NOMO-1 (cell line): ENCODE measurements around the gene PPARA.

Source experiments
- DNase-seq, 2 experiments: peaks; one replicate each; lab custom pipeline; 2025; ENCODE audit not compliant: unreplicated experiment in 2 of 2; lab: John Stamatoyannopoulos, UW

Gene PPARA

DNA sequence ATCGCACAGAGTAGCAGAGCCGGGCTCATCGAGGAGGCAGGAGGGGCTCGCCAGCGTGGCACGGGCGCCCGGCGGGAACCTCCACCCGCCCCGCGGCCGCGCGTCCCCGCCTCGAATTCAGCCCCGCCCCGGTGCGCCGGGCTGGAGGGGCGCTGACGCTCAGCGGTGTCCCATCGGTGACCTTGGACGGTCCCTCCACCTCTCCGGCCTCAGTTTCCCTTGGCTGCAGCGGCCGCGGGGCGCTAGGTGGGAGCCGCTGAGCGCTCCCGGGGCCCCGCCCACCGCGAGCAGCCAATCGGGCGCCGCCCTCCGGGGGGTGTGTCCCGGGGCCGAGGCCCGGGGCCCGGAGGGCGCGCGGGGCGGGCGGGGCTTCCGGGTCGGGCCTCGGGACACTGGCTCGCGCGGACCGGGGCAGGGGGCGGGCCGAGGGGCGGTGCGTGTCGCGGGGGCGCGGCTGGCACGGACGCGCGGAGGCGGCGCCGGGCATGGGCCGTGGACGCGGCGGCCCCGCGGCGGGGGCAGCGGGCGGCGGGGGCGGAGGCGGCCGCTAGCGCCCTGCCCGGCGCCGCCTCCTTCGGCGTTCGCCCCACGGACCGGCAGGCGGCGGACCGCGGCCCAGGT lies at the start of gene PPARA:
Gene PPARA (plus strand): TSS at position 493 of the 621 bp plus-strand sequence. CDS start 47,858 bp downstream, outside the sequence.
- peak; percentile 52 to 82 for DNase-seq

DNA sequence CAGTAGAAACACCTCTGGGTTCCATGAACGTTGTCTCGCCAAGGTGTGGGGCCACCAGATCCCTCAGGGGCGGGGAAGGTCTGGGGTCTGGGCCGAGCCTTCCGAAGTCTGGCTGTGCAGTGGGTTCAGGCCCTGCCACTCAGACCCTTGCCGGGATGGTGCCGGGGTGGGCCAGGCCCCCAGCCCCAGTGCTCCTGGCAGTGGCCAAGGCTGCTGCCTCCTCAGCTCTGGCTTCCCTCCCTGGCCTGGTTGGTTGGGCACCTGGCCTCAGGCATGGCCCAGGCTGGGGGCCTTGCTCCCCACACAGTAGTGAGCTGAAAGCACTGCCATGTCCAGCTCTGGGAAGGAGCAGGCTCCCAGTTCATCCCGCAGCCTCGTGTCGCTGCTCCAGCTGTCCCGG lies 48.2 kb upstream of the PPARA start:
- no peak for DNase-seq

DNA sequence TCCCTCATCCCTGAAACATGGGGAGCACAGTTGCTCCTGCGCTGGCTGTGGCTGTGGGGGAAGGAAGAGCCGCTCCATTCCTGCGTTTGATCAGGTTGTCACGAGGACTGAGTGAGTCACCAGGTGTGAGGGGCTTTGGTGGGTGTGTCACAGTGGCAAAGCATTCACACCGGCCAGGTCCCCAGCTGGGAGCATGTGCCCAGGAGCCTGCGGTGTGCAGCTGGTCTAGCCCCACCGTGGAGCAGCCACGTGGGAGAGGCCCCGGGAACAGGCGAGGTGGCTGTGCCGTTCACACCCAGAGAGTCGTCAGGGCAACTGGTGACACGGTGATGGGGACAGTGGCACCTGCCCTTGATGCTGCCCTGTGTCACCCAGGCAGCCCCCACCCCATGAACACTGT lies 47.6 kb upstream of the PPARA start:
- no peak for DNase-seq

DNA sequence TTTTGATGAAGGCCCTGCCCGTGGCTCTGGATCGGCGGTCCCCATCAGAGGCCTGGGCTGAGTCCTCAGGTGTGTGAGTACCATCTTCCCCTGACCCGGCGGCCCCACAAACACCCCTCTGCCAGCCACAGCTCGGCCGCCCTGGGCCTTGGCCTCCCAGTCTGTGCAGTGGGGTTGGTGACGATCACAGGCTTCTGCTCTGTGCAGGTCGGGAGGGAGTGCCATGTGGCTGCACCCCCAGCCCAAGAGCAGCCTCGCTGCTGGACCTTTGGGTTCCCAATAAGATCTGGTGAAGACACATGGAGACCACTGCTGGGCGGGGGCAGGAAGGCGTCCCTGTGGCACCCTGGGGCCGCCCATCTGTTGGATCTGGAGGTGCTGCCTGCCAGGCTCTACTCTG lies 47.1 kb upstream of the PPARA start:
- no peak for DNase-seq

DNA sequence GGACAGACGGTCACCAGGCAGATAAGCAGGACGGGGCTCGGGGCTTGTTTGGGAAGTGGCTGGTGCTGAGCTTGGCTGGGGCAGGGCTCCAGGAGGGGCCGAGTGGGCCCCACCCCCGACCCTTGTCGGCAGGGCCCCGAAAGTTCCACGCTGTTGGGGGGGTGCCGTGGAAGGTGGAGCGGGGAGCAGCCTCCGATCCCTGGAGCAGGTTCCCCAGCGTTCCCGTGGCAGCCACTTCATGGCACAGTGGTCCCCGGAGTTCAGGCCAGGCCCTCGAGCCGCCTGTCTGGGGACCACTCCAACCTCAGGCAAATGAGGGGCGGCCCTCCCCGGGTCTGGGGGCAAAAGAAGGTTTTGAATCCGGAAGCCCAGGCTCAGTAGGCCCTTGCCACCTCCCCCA lies 46.7 kb upstream of the PPARA start:
- DNase-seq, result no peak

DNA sequence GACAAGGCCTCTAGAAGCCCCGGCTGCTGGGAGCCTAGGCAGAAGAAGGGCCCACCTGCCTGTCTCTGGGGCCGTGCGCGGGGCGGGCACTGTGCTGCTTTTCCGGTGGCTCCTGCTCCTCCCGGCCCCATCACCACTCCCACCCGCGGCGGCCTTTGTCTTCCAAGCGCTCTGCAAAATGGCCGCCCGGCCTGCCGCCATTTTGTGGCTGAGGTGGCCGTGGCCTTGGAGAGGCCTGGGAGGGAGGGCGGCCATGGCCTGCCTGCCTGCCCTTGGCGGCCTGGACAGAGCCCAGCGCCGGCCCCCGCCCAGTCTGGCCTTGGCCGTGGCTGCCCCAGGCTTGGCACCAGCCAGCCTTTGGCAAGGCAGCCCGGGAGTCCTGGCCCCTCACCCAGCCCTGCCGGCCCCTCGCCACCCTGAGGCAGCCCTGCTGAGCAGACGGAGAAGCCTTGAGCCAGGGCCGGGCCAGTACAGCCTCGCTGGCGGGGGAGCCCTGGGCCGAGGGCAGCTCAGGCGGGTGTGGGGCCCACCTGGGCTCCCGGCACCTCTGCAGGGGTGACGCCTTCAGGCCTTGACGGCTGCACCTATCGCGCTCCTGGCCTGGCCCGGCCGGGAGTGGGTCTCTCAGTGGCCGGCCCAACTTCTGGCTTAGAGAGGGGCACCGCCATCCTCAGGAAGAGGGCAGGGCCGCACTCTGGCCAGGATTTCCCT lies 46.0 kb upstream of the PPARA start:
- DNase-seq, result no peak

DNA sequence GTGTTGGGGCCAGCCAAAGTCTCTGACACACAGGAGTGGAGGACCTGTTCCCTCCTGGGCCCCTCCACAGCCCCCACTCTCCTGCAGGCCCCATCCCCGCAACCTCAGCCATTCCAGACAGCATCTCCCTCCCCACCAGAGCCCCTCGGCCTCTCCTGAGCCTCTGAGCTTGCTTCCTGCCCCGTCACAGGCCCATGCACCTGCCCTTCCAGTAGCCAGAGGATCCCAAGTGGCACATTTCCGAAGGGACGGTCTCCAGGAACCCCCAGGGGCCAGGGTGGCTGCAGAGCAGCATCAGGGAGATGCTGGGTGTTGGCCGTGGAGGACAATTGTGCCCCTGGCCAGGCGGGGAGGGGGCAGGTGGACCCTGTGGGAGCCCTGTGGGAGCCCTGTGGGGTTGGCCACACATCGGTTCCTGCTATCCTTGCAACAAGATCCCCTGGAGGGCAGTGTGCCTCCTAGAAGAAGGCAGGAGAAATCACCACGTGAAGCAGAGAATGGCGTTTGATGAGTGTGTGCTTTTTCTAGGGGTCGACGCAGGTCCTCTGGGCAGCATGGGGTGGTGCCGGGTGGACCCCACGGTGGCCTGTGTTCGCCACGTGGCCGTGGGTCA lies 45.3 kb upstream of the PPARA start:
- no peak for DNase-seq

DNA sequence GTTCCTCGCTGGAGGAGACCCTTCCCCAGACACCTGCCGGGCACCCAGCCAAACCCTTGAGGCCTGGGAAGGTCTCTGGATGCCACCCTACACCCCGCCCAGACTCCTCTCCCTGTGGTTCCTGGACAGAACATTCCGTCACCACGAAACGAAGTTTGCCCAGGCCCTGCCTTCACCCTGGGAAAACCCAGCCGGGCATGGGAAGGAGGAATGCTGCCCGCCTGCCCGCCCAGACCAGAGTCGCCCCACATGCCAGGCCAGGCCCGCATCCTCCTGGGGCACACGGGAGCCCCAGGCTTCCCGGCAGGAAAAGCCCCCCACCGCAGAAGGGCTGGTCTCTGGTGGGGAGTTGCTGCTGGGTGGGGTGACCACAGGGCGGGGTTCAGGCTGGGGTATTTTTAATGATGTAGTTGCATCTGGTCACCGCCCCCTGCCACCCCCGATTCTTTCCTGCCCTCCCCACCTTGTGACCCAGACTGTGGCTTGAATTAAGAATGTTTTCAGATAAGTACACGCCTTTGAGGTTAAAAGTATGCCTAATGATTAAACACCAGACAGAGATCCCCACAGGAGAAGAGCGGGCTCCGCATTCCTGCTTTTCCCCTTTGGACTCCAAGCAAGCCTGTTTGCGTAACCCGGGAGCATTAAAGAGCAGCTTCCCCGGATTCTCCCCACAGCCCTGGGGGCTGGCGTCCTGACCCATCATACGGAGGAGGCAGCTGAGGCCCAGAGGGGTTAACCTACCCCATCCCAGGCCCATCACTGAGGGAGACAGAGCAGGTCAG lies 44.6 kb upstream of the PPARA start:
- no peak for DNase-seq

DNA sequence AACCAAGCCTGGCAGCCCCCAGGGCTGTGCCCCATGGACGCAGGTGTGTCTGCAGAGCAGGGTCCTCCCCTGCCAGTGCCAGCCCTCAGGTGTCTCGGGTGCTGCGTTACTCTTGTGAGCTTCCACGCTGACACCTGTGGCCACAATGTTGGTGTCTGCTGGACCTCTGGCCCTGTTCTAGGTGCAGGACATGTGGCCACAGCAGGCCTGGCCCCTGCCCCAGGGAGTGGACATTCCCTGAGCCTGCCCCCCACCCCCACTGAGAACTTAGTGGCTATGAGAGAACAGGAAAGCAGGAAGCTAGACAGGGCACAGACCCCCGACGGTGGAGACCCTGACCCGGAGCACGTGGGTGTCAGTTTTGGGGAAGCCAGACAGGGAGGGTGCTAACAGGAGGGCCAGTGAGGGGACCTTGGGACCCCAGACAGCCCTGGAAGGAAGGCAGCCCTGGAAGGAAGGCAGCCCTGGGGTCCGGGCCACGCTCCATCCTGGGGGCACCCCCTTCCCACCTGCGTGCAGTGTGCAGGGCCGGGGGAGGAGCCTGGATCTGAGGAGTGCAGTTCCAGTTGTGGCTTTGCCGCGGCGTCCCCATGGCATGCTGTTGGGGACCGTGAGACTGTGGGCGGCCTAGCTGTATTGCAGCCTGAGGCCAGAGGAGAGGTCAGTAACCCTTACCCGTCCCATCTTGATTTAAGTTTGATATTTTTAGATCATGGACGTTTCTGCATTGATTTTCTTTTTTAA lies 43.9 kb upstream of the PPARA start:
- no peak for DNase-seq

DNA sequence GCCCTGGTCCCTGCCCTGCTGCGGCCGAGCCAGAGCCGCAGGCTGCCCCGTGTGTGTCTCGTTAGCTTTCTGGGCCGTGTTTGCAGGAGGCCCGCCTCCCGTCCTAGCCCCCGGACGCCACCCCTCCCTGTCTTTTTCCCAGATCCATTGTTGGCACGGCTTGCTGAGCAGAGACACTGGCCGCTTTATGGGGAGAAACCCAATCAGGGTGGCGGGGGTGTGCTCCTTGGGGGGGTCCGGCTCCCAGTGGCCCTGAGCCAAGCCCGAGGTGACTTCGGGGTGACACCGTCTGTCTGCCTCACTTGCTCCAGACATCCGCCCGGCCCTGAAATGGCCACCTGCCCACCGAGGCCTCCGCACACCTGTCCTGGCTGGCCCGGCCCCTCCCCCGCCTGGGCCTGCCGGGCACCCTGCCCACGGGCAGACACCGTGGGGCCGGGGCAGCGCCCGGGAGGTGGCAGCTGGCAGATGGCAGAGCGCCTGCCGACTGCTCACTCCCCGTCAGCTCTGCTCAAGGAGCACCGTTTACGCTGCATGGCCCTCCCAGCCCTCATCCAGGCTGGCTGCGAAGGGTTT lies 43.1 kb upstream of the PPARA start:
- DNase-seq, result no peak

DNA sequence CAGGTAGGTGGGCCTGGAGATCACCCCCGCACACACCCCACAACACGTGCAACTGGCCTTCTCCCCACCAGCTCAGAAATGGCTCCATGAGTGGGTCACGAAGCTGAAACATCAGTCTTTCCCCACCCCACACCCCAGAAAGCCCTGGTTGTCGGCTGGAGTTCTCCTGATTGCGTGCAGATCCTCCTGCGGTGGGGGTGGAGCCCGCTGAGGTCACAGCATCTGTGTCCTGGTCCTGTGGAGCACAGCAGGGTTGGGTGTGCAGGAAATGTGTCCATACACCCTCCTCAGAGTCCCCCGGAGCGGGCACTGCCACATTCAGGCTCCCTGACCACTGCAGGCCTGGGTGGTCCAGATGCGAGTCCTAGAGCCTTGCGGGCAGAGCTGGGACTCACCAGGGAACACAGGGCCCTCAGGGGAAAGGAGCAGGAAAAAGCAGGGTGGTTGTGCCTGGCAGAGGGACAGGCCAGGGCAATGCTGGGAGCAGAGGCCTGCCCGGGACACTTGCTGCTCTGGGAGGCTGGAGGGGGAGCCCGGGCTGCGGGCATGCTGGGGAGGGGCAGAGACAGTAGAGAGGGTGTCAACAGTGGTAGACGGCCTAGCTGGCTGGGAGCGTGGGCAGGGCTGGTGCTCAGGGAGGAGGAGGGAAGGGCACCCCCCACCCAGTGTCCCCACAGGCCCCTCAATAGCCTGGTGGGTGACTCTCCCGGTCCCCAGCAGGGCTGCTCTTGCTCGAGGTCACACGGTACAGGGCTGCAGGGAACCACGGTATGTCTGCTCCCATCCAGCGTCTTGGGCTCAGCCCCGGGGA lies 42.4 kb upstream of the PPARA start:
- no peak for DNase-seq

DNA sequence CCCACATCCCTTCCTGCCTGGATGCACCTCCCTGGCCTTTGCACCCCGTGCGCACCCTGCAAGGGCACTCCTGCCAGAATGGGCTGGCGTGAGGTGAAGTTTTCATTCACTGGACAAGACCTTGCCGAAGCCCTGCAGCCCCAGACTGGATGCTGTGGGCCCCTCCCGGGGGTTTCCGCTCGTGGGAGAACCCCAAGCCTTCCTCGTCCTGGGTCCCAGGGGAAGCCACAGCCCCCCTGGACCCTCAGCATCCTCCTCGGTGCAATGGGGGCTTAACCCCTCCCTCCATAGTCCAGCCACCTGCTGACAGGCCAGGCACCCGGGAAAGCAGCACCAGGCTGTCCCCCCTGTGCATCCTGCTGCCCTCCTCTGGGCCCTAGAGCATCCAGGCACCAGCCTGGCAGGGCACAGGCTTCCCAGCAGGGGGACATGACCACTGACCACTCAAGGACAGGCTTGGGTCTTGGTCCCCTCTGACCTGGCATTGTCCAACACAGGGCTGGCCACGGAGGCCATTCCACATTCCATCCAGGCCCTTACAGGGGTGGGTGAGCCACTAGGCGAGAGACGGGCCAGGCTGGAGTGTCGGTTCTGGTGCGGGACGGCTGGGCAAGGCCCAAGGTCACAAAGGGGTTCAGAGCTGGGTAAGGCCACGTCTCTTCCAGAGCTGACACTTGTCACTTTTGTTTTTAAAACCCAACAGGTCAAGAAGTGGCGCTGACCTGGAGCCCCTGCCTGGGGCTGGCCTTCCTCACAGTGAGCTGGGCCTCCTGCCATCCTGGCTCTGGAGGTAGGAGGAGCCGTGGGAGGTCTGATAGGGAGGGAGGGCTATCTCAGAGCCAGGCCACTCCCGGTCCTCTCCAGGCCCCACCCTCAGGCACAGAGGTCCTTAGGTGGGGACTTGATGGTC lies 41.5 kb upstream of the PPARA start:
- DNase-seq, result no peak

DNA sequence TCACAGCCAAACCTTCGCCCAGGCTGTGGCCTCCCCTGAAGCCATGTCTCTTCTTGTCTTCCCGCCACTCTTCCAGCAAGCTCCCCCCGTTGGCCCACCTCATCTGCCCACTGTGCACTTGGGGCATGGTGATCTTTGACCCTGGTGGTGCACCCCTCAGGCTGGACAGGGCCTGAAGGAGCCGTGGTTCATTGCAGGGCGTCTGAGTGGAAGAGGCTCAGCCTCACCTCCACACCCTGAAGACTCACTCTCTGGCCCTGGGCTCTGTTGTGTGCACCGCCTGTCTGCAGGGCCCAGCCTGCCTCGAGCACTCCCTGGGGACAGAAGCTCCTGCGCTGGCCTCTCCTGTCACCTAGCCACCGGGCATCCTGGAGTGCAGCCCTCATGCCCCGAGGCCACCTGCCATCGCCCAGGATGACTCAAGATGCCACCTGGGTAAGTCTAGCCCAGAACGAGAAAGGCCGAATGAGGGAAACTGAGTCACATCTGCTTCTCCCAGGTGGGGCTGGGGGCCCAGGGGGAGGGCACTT lies 40.8 kb upstream of the PPARA start:
- no peak for DNase-seq

DNA sequence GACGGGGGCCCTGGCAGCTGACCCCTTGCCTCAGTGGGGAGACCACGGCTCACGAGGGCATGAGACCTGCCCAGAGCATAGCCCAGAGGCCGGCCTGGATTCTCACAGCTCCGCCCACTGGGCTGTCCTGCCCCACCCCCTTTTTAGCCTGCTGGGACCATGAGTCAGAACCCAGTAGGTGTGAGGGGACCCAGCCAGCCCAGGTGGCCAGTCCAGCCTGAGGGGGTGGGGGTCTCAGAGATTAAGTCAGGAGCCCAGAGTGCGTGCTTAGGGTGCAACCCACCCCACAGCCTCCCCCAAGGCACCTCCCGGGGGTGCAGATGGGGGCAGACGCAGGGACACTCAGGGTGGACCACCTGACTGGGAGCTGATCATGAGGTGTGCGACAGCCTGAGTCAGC lies 40.1 kb upstream of the PPARA start:
- no peak for DNase-seq

DNA sequence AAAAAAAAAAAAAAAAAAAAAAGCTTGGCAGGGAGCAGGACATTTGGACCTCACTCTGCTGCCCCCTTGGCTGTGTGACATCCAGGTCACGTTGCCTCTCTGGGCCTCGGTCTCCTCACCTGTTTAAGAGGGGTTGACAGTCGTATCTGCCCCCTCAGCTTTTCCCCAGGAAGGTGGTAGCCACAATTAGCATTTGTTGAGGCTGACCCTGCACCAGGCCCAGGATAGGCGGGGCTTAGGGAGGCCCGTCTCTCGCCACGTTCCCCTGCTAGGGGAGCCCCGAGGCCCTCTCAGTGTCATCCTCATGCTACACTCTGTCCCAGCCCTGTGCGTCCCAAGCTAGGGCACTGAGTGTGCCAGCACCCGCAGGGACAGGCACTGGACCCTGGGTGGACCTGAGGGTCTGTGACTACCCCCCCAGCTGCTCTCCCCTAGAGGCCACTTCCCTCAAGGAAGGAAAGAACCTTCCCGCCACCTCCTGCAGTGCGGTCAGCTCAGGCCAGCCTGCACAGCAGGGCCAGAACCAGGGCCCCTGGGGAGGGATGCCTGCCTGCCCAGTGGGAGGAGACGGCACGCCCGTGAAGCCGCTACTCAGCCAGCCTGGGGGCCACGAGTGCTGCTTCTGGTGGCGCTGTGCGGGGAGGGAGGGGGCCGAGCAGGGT lies 38.5 kb upstream of the PPARA start:
- no peak for DNase-seq

DNA sequence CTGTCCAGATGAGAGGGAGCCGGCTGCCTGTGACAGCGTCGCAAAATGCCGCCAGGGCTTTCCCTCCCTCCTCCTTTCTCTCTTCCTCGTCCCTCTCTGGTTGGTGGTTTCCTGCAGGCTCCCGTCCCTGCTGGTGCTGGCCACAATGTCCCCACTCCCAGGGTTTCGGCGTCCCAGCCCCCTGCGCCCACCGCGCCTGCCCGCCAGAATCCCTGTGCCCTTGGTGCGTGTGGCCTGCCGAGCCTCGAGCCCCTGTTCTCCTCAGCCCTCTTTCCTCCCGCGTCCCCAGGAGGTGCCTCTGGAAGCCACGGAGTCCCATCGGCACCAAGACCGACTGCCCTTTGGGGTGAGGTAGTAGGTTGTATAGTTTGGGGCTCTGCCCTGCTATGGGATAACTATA lies 37.9 kb upstream of the PPARA start:
- DNase-seq, result no peak

DNA sequence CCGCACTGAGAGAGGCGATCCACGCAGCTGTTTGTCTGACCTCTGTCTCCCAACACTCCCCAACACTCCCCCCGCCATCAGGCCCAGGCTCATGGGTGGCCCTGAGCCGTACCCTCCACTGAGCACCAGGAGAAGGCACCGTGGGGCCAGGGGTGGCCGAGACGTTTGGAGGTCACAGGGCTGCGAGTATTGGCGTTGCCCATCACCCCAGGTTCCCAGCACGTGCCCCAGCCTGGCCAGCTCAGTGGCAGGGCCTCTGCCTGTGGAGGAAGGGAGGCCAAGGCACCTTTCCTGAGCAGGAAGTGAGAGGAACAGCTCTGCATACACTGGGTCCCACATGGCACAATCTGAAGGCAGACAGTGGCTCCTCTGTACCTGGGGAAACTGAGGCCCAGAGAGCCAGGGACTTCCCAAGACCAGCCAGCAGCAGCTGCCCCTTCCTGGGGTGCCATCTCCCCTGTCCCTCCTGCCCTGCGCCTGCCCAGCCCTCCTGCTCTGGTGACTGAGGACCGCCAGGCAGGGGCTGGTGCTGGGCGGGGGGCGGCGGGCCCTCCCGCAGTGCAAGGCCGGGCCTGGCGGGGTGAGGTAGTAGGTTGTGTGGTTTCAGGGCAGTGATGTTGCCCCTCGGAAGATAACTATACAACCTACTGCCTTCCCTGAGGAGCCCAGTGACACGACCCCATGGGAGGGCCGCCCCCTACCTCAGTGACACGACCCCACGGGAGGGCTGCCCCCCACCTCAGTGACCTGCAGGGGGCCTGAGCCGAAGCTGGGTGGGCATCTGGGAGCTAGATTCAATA lies 37.0 kb upstream of the PPARA start:
- no peak for DNase-seq
